ENCODE measurements around the gene PLPPR1.

DNA sequence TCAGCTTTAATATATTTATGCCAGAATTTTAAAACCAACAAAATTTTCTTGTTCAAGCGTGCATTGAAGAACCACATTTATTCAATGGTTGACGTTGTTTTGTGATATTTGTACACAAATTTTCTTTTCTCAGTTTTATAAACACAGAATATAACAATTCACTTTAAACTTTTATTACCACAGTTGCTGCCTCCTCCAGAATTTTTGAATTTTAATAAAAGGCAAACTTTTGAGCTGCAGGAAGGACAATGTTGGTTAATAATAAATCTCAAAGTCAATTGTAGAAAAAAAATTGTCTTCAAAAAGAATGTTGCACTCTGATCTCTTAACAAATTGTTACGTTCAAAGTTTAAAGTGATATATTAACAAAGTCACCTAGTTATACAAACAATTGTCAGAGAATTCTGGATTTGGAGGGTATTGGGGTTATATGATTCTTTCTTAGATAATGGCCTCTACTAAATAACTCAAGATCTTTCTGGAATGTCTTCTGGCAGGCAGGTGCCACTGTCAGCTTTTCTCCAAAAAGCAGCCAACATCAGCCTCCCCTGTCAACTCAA lies 295.8 kb downstream of the PLPPR1 start:
- TF ChIP-seq, protein P1, sequence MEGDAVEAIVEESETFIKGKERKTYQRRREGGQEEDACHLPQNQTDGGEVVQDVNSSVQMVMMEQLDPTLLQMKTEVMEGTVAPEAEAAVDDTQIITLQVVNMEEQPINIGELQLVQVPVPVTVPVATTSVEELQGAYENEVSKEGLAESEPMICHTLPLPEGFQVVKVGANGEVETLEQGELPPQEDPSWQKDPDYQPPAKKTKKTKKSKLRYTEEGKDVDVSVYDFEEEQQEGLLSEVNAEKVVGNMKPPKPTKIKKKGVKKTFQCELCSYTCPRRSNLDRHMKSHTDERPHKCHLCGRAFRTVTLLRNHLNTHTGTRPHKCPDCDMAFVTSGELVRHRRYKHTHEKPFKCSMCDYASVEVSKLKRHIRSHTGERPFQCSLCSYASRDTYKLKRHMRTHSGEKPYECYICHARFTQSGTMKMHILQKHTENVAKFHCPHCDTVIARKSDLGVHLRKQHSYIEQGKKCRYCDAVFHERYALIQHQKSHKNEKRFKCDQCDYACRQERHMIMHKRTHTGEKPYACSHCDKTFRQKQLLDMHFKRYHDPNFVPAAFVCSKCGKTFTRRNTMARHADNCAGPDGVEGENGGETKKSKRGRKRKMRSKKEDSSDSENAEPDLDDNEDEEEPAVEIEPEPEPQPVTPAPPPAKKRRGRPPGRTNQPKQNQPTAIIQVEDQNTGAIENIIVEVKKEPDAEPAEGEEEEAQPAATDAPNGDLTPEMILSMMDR (IDR thresholded peaks at IDR 0.05): no peak
- TF ChIP-seq POLR2AphosphoS5 (IDR thresholded peaks at IDR 0.05; ENCODE audit: insufficient read depth in 1 of 2, low read depth in 1 of 2): no peak
